CD4-positive, alpha-beta T cell treated with Interferon alpha-2 for 1 hour (primary cell): ENCODE results near the gene KLHL30.

Experiments
- DNase-seq, 2 donors: peaks; one replicate each; pipeline ENCODE4 v3.0.0-alpha.2; 2020 to 2022

KLHL30 gene

DNA sequence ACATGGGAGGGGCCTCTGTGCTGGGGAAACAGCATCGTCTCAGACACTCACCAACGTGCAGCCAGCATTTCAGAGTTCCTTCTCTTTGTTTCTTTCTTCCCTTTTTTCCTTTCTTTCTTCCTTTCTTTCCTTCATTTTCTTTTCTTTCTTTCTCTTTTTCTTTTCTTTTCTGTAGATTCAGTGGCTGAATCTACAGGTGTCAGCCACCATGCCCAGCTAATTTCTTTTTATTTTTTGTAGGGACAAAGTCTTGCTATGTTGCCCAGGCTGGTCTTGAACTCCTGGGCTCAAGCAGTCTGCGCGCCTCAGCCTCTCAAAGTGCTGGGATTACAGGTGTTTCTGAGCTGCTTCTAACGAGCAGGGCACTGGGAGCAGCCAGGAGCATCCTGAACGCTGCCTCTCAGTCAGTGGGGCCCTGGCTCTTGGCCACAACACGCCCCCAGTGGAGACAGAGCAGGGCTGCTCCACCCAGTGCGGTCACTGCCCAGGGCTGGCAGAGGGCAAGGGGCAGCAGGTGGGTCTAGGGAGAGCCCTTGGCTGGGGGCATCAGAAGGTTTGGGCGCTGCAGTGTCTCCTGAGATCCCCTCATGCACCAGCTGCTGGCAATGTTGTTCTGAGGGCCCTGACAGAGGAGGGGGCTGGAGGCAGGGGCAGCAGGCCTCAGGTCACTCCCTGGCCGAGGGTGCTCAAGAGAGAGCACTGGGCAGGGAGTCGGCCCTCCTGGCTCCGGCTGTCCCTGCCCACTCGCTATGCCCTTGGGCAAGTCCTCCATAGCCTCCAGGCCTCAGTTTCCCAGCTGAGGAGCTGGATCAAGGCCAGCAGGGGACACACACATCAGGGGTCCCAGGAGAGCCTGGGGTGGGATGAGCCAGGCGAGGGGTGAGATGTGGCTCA is 4.7 kb upstream of the KLHL30 start:
- no peak for DNase-seq

DNA sequence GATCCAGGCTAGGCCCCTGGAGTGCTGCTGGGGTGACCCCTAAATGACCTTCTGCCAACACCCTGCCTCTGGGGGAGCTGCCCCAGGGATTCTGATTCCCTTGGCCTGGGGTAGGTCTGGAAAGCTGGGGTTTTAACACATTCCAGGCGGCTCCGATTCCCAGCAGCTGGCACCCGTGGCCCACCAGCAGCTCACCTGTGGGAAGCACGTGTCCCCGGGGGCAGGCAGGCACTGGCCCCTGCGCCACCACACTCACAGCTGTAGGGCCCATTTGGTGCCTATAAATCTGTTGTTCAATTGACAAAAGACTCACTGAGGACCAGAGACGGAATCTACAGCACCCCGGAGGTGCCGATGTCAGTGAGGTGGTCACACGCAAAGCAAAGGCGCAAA is 4.1 kb upstream of the KLHL30 start:
- DNase-seq = no peak

DNA sequence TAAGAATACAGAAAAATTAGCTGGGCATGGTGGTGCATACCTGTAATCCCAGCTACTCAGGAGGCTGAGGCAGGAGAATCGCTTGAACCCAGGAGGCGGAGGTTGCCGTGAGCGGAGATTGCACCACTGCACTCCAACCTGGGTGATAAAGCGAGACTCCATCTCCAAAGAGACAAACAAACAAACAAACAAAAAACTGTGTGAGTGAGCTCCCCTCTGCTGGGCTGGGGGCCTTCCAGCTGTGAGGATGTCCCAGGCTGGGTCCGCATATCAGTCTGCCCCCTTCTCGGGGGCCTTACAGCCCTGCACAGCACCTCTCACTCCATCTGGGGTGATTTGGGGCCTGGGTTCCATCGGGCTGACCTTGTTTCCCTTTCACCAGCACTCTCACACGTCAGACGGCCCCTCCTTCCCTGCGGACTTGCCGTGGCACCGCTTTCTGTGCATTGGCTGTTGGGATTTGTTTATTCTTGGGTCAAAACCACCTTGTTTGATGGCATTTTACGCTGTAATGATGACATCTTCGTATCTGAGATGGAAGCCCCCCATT is 2.8 kb upstream of the KLHL30 start:
- no peak for DNase-seq

DNA sequence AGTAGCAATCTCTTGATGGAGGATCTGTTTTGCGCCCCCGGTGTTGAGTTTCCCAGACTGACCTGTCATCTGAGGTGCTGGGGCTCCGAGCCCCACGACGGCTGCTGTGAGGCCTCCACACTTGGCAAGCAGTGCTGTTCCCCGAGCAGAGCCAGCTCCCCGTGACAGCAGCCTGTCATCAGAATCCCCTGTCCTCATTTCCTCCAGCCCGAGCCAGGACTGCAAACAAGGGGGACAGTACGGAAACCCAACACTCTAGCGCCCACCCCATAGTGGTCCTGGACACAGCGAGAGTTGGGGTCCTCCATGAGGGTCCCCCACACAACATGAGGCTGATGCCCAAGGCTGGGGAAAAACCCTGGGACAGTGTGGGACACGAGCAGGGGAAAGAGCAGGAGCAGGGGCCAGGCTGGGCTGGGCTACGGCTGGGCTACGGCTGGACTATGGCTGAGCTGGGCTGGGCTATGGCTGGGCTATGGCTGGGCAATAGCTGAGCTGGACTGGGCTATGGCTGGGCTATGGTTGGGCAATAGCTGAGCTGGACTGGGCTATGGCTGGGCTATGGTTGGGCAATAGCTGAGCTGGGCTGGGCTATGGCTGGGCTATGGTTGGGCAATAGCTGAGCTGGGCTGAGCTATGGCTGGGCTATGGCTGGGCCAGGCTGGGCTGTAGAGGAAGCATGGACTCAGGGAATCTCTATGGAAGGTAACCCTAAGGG is 1.5 kb upstream of the KLHL30 start:
- DNase-seq = peak in 1 of 2 donors; percentile 67

DNA sequence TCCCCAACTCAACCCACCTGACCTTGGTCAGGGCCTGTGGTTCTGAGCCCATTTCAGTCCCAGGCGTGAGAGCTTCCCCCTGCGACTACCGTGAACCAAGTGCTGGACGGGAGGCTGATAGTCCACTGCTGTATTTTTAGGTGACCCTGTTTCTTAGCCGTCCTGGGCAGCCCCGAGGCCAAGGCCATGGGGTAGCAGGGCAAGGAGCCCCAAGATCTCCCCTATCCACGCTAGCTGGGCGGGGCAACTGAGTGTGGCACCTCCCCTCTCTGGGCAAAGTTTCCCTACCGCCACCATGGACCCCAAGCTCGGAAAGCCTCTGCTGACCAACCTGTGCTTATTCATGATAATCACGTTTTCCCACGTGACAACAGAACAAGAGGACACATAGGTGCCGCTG is 583 bp upstream of the KLHL30 start:
- DNase-seq = no peak

DNA sequence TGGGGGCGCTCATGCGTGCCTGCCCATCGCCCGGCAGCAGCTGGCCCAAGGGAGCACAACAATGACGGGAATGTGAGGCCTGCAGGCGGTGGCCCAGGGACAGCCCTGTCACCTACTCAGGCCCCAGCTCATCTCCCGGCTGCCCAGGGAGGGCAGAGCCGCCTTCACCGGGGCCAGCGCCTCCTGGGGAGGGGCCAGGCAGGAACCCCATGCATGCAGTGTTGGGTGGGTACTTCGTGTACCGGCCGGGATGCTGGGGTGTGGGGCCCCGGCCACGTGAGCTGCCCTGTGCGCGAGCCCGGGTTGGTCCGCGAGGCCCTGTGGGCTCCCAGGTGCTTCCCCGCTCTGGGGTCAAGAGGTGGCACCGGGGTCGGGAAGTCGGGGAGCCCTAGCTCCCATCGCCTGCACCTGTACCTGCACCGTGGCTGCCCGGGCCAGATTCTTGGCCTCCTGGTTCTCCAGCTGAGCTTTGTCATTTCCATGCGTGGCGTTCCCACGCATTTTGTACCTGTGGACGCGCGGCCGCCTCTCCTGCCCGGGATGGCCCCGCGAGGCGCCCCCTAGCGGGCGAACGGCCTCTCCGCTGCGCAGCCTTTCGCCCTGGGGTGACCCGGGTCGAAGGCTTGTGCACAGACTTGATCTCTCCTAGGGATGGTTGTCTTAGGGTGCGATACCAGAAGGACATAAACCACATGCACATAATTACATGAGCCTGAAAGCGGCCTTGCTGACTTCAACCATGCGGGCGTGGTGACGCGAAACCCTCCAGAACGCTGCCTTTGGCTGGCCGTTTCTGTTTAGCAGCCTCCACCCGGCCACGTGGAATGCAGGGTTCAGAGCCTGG is 950 bp downstream of the KLHL30 start:
- DNase-seq = peak in 1 of 2 donors; percentile 30

DNA sequence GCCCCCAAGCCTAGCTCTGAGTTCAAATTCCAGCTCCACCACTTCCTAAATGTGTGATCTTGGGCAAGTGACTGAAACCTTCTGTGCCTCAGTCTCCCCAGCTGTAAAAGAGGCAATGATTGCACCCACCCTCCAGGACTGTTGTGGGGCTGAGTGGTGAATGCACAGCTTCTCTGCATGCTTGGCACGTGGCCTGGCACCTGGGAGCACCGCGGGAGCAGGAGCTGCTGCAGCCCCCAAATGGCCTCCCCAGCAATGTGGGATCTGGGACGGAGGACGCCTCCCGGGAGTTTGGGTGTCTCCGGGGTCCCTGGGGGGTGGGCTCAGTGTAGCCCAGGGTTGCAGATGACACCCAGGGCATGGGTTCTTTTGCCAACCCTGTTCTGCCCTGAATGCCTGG is 1.6 kb downstream of the KLHL30 start:
- DNase-seq = no peak

DNA sequence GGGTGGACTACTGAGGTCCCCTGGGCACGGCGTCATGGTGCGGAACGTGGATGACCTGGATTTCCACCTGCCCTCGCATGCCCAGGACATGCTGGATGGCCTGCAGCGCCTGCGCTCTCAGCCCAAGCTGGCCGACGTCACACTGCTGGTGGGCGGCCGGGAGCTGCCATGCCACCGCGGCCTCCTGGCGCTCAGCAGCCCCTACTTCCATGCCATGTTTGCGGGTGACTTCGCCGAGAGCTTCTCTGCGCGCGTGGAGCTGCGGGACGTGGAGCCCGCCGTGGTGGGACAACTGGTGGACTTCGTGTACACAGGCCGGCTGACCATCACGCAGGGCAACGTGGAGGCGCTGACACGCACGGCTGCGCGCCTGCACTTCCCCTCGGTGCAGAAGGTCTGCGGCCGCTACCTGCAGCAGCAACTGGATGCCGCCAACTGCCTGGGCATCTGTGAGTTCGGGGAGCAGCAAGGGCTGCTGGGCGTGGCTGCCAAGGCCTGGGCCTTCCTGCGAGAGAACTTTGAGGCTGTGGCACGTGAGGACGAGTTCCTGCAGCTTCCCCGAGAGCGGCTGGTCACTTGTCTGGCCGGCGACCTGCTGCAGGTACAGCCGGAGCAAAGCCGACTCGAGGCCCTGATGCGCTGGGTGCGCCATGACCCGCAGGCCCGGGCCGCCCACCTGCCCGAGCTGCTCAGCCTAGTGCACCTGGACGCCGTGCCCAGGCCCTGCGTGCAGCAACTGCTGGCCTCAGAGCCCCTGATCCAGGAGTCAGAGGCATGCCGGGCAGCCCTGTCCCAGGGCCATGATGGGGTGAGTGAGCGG is 2.5 kb downstream of the KLHL30 start:
- no peak for DNase-seq

DNA sequence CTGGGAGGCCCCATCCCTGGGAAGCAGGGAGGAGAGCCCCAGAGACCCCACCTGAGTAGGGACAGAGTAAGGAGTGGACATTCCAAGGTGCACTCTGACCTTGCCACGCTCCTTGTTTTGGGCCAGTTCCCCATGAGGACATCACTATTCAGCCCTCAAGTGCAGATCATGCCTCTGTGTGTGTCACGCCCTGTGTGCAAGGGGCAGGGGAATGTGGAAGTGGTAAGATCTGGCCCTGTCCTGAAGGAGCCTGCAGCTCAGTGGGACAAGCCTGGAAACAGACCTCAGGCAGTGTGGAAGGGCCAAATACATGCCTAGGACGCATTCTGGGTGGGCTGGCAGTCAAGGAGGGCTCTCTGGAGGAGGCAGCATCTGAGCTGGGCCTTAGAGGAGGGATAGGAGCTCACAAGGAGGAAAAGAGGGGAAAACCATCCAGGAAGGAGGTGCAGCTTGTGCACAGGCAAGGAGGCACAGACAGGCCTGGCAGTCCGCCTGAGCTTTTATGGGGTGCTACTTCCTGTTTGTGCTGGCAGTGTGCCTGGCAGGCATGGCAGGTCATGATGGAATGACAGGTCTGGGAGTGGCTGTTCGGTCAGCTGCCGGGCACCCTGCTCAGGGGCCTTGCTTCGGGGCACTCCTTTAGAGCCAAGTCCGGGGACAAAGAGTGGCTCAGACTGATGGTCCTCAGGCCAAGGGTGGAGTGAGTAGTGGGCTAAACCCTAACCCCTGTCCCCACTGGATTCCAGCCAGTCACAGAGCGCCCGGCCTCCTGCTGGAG is 3.3 kb downstream of the KLHL30 start:
- DNase-seq = peak in 1 of 2 donors; percentile 20

DNA sequence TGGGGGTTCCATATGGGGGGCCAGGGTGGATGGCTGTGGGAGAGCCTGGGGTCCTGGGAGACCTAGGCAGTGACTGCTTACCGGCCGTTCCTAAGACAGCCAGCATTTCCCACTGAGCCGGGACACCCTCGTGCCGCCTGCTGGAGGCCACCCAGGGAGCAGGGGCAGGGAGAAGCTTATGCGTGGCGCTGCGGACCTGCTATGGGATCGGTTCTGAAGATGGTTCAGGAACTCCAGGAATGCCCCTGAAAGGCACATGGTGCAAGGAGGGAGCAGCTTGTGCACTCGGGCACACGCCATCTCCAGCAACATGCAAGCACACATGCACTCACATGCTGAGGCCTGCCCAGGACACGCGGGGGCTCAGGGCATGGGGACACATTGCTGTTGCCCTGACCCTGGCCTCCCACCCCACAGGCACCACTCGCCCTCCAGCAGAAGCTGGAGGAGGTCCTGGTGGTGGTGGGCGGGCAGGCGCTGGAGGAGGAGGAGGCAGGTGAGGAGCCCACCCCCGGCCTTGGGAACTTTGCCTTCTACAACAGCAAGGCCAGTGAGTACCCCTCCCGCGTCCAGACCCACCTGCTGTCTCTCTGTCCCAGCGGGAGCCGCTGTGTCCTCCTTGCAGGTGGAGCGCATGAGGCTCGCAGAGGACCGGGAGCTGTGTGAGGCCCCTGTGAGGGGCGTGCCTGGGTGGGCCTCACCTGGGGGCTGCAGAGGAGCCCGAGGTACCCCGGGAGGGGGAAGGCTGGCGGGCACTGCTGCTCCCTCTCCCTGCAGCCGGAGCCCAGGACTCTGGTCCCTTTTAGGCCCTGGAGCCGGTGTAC is 4.1 kb downstream of the KLHL30 start:
- no peak for DNase-seq

DNA sequence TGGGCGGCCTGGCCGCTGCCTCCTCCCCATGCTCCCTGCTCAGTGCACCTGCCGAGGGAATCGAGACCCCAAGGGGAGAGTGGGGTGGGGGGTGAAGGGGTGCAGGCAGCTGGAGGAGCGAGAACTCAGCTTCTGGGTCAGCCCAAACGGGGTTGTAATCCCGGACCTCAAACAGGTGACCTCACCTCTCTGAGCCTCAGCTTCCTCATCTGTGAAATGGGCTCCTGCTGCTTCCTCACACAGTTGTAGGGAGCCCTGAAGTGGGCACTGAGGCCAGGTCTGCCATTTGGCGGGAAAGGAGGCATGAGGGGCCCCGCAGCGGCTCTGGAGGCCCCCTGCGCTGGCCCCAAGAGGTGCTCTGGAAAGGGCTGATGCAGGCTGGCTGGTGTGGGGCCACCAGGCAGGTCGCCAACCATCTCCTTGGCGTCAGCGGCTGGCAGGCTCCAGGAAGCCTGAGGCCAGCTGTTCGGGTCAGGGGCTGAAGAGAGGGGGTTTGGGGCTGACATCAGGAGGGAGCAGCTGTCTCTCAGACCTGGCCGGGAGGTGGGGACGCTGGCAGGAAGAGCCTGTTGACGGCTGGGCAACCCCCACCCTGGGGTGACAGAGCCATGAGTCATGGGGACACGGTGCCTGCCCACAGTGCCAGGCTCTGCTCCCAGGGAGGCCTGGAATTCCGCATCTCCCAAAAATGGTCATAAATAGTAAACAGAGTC is 4.9 kb downstream of the KLHL30 start:
- no peak for DNase-seq

DNA sequence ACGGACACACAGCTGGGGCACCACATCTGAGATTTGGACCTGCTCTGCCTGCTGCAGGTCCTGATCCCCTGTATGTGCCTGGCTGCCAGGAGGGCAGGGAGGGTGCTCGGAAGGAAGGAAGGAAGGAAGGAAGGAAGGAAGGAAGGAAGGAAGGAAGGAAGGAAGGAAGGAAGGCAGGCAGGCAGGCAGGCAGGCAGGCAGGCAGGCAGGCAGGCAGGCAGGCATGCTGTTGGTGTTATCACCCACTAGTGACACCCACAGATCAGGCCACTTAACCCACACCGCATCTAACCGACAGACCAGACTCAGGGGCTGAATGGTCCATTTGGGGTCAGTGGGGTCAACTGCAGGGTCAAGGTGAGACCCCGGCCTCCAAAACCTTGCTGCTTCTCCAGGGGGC is 5.8 kb downstream of the KLHL30 start:
- DNase-seq = no peak

DNA sequence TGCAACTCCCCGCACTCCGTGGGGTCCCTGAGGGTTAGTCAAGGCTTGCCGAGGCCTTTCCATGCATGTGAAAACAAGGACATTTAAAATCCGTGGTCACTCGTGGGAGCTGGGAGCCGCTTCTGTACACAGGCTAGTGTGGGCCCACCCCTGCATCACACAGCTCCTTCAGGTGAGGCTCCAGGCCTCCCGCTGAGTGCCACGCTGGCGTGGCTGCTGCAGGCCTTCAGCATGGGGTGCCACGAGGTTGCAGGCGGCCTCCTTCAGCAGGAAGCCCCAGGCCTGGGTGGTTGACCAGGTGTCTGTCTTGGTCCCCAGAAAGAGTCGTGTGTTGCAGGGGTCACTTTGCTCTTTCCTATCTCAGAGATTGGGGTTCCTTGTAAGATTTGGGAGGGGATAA is 6.6 kb downstream of the KLHL30 start:
- DNase-seq = no peak

DNA sequence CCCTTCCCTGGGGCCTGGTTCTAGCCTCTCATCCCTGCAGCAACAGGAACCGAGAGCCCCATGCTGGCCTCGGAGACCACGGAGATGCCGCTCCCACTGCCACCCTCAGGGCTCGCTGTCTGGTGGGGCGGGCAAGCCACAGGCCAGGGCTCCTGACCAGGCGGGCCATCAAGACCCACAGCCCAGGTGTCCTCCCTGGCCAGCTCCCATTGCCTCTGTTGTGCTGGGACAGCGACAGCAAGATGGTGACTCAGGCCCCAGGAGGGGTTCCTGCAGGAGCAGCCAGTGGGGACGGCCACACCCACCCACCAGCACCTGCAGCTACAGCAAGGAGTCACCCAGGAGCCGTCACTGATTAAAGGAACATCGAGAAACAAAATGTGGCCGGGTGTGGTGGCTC is 7.4 kb downstream of the KLHL30 start:
- no peak for DNase-seq

DNA sequence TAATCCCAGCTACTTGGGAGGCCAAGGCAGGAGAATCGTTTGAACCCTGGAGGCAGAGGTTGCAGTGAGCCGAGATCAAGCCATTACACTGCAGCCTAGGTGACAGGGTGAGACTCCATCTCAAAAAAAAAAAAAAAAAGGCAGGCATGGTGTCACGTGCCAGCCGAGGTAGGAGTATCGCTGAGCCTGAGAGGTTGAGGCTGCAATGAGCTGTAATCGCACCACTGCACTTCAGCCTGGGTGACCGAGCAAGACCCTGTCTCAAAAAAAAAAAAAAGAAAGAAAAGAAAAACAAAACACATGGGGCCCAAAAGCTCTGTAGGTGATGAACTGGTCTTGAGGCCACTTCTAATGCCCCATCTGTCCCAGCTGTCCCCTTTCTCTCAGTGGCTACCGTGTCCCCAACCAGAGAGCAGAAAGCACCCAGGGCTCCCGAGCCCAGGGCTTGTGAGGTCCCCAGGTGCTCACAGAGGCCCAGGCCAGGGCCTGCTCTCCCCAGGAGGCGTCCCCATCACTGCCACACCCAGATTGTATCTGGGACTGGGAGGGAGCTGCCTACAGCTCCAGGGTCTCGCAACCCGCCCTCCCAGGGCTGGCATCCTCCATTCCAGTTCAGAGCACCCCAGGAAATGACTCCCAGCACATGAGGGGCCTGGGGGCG is 8.5 kb downstream of the KLHL30 start:
- DNase-seq = no peak

DNA sequence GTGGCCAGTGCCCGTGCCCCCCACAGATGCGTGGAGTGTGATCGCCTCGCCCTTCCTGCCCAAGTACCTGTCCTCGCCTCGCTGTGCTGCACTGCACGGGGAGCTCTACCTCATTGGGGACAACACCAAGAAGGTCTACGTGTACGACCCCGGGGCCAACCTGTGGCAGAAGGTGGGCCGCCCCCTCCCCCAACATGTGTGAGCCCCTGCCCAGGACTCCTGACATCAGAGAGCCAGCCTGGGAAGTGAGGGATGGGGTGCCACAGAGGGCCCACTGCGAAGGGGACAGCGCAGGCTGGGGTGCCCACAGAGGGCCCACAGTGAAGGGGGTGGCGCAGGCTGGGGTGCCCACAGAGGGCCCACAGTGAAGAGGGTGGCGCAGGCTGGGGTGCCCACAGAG is 10.5 kb downstream of the KLHL30 start:
- DNase-seq = no peak

DNA sequence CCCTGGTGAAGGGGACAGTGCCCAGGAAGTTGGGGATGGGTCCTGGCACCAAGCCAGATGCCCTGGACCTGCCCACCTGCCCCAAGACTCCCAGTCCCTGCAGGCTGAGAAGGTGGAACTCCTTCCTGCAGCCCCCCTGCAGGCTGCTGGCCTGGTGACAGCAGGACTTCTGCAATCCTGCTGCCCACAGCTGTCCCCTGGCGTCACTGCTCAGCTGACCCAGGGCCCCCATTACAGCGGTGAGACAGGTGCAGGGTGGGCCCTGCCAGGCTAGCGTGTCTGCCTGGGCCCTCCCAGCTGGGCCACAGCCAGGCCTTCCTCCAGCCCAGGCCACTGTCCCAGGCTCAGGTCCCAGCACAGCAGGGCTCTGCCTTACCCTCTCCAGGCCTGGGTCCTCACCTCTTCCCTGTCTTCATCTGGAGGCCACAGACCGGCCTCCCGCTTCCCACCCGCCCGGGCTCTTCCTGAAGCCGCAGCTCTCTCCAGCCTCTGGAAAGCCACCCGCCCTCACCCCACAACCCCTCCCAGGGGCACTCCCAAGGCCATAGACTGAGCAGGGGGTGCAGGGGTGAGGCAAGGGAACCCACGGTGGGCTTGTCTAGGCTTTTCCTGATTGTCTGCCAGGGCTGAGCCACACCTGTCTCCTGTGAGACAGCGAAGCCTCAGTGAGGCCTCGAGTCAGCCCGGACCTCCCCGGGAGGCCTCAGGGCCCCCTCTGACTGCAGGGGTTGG is 11.5 kb downstream of the KLHL30 start:
- no peak for DNase-seq

DNA sequence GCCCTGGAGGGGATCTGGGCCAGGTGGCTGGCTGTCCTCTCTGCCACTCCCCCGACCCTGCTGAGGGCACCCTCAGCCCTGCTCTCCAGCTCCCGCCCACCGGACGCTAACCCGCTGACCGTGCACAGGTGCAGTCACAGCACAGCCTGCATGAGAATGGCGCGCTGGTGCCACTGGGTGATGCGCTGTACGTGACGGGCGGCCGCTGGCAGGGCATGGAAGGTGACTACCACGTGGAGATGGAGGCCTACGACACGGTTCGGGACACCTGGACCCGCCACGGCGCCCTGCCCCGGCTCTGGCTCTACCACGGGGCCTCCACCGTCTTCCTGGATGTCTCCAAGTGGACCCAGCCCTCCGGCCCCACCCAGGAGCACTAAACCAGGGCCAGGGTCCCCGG is 12.2 kb downstream of the KLHL30 start:
- DNase-seq = no peak
